GM19395 (cell line): ENCODE data around the gene ZNF778.
"Not testable (repeated sequence)": the region's sequence is repeated elsewhere in the genome, so short reads cannot be mapped to it uniquely, and the experiment has no call there.

Experiments used
- ATAC-seq: cut with Tn5 transposase; IDR thresholded peaks from one replicate; pipeline ENCODE4 v1.9.1; 2021; ENCODE audit warnings: mild to moderate bottlenecking, moderate library complexity; ENCODE audit not compliant: unreplicated experiment

ZNF778 gene

GRCh38 chr16:89179656-89180315 is 37.7 kb upstream of the ZNF778 start:
- no peak for ATAC-seq

GRCh38 chr16:89183463-89183862 is 34.0 kb upstream of the ZNF778 start:
- no peak for ATAC-seq

GRCh38 chr16:89183975-89184676 is 33.4 kb upstream of the ZNF778 start:
- ATAC-seq = no peak

GRCh38 chr16:89184677-89184932 is 32.9 kb upstream of the ZNF778 start:
- no peak for ATAC-seq

GRCh38 chr16:89184933-89185794 is 32.3 kb upstream of the ZNF778 start:
- ATAC-seq = no peak

- ATAC-seq = not testable (repeated sequence)
These were observed 31.5 kb upstream of the ZNF778 start for GRCh38 chr16:89185887-89186592.

GRCh38 chr16:89186593-89187031 is 30.9 kb upstream of the ZNF778 start:
- not testable (repeated sequence) for ATAC-seq

- ATAC-seq = no peak
These were observed 30.3 kb upstream of the ZNF778 start for GRCh38 chr16:89187032-89187769.

GRCh38 chr16:89187770-89188392 is 29.6 kb upstream of the ZNF778 start:
- no peak for ATAC-seq

- not testable (repeated sequence) for ATAC-seq
These were observed 28.8 kb upstream of the ZNF778 start for GRCh38 chr16:89188471-89189357.

- ATAC-seq = no peak
These were observed 28.0 kb upstream of the ZNF778 start for GRCh38 chr16:89189358-89190025.

- no peak for ATAC-seq
These were observed 27.1 kb upstream of the ZNF778 start for GRCh38 chr16:89190150-89190958.

GRCh38 chr16:89191033-89191900 is 26.2 kb upstream of the ZNF778 start:
- no peak for ATAC-seq

- no peak for ATAC-seq
These were observed 25.7 kb upstream of the ZNF778 start for GRCh38 chr16:89191901-89192185.

GRCh38 chr16:89192186-89192955 is 25.1 kb upstream of the ZNF778 start:
- not testable (repeated sequence) for ATAC-seq

- ATAC-seq = no peak
These were observed 24.4 kb upstream of the ZNF778 start for GRCh38 chr16:89192956-89193575.
